GM18526 (cell line): Measurements from ENCODE around the gene ANK2.

Experiments used
- POLR2A ChIP-seq: IDR thresholded peaks from 3 replicates; pipeline ENCODE4 v1.6.1; 2011; ENCODE audit not compliant: insufficient read length; ENCODE audit errors: extremely low read depth

Gene ANK2

DNA sequence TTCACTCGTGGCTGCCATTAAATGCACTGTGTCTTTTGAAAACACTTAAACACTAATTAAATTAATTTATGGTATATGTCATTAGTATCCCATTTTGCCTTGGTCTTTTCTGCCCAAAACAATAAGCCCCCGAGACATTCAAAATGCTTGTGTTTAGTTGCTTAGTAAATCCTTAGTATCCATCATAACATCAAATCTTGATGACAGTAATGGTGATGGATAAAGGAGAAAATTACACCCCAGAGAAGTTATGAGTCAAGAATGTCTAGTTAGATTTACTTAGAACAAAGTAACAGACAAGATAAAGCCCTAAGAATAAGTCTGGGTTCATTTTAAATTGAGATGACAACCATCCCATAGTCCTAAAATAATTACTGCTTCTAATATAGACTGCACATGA is 21.3 kb downstream of the ANK2 start:
- no peak for TF ChIP-seq POLR2A

GRCh38 chr4:113071274-113071673 is 21.8 kb downstream of the ANK2 start:
- TF ChIP-seq POLR2A, result no peak

DNA sequence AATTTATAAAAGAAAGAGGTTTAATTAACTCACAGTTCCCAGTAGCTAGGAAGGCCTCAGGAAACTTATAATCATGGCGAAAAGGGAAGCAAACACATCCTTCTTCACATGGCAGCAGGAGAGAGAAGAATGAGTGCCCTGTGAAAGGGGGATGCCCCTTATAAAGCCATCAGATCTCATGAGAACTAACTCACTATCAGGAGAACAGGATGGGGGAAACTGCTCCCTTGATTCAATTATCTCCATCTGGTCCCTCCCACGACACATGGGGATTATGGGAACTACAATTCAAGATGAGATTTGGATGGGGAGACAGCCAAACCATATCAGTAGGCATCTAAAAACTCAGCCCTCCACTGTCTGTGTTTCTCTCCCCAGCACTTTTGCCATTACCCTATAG is 22.4 kb downstream of the ANK2 start:
- TF ChIP-seq POLR2A, result no peak

GRCh38 chr4:113073451-113074005 is 24.1 kb downstream of the ANK2 start:
- no peak for TF ChIP-seq POLR2A

DNA sequence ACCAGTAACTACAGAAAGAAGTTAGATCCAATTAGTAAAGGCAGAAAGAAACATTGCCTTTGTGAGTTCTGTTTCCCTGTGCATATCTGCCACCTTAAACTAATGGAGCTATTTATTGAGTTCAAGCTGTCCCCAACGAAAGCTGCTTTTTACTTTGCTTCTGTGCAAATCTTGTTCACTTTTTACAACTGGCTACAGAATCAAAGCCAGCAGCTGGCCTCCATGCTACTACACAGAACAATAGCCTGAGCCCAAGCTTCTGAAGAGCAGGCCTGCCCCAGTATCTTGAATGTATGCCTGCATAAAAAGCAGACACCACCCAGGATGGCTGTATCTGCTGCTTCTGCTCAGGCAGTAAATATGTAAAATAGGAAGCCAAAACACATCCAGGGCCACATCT is 28.1 kb downstream of the ANK2 start:
- no peak for TF ChIP-seq POLR2A

DNA sequence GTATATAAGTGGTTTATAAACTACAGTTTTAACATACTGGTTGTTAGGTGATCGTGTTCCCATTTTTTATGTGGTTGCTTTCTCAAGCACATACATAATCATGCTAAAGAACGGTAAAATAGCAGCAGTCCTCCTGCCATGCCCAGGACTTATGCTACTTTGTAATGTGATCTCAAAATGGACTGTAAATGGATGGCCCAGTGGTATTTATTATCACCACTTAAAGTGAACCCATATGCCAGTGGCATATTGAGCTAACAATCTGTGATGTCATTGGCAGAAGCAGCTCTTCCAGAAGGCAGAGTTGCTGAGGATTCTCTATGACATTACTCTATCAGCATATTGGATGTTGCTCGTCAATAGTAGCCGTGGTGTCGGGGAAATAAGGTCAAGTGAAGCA is 28.6 kb downstream of the ANK2 start:
- no peak for TF ChIP-seq POLR2A

DNA sequence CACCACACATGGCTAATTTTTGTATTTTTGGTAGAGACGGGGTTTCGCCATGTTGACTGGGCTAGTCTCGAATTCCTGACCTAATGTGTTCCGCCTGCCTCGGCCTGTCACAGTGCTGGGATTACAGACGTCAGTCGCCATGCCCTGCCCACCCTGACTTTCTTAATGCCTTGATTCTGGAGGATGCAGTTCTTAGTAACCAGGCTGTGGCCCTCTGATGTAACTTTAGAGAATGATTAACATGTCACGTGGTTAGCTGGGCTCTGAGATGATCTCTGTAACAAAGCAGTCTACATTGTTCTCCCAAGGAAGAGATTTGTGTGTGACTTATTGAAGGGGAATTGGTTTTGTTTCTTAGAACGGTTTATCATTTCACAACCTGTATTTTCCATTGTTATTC is 30.6 kb downstream of the ANK2 start:
- TF ChIP-seq POLR2A, result no peak

DNA sequence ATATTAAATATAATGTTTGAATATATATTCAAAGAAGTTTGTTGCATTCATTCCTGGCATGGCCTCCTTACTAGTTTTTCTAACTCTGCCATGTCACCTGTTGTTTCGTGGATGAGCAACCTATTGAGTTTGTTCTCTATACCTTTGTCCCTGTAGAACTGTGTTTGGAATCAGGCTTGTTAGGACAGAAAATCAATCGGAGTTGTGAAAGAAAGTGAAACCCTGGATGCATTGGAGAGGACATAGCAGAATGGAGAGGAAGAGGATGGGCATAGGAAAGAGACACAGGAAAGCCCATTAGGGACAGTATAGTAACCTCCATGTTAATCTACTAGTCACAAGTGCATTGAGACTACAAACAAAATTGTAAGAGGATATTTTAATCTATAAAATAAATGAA is 31.2 kb downstream of the ANK2 start:
- no peak for TF ChIP-seq POLR2A

GRCh38 chr4:113083346-113083745 is 33.9 kb downstream of the ANK2 start:
- no peak for TF ChIP-seq POLR2A

- TF ChIP-seq POLR2A, result no peak
Observed at GRCh38 chr4:113086172-113086695, 36.8 kb downstream of the ANK2 start.

DNA sequence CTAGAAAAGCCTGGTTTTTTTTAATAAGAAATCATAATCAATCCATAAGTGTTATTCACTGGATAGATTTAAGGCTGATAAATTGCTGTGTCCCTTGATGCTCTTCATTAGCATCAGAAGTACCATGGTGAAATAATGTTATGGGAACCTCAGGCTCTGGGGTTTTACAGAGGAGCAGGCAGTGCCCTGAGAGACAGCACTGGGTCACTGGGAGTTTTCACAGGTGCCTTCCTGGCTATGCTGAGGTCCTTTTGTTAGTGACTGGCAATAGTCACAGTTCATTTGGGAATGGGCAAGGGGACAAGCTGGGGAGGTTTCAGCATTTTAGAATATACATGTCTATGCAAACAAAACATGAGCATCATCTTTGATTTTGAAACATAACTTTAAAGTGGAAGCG is 38.6 kb downstream of the ANK2 start:
- TF ChIP-seq POLR2A, result no peak

GRCh38 chr4:113090954-113091353 is 41.5 kb downstream of the ANK2 start:
- TF ChIP-seq POLR2A, result no peak

DNA sequence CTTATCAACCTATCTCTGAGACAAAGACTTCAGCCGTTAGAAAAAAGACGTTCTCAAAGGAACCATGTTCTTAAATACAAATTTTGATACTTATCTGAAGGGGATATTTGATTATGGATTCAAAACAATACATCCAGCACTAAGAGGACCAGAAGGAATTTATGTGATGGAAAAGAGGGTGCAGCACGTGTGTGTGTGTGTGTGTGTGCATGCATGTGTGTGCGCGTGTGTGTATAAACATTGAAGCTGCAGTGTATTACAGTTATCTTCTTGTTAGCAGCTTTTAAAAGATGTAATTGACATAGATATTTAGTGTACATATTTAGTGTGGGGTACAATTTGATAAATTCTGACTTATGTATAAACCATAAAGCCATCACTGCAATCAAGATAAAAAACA is 44.9 kb downstream of the ANK2 start:
- no peak for TF ChIP-seq POLR2A

DNA sequence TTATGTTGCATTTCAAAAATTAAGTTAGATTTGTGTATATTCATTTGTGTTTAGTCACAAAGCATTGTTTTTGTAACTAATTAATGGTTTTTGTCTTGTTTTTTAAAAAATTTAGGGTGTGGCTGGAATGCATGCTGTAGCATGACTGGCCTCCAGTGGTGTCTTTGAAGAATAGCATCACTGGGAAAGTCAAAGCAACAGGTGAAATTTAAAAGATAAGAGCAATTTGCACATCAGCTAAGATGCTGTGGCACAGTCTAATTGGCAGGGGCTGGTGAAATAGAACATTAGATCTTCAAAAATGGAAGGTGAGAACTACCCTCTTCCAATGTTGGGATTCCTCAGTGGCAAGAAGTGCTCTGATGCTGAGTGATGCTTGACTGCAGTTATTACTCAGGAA is 45.3 kb downstream of the ANK2 start:
- no peak for TF ChIP-seq POLR2A

- TF ChIP-seq POLR2A, result no peak
Observed at GRCh38 chr4:113101669-113102068, 52.2 kb downstream of the ANK2 start.

GRCh38 chr4:113103556-113103955 is 54.1 kb downstream of the ANK2 start:
- no peak for TF ChIP-seq POLR2A

DNA sequence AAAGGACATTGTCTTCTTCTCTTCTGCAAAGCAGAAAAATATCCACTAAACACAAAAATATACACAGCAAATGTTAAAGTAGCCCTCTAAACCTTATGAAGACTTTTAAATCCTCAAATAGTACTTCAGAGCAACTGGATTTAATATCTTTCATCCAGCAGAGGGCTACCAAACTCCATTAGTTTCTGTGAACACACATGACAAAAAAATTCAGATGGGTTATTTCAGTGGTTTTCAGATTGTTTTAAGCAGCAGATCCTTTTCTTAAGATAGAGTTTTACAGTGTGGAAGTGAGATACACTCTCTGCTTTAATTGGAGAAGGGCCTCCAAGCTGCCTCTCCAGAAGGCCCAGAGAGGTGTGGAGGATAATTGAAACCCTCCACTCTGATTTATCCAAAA is 56.7 kb downstream of the ANK2 start:
- TF ChIP-seq POLR2A, result no peak
